ENCODE results near the gene LRCH1. TPM values are rescaled to one million over a fixed set of nuclear protein-coding genes. Genes with fewer than 3 reads are reported as not detected.
"Not testable (repeated sequence)": the region's sequence is repeated elsewhere in the genome, so short reads cannot be mapped to it uniquely, and the experiment has no call there.

The LRCH1 gene, protein sequence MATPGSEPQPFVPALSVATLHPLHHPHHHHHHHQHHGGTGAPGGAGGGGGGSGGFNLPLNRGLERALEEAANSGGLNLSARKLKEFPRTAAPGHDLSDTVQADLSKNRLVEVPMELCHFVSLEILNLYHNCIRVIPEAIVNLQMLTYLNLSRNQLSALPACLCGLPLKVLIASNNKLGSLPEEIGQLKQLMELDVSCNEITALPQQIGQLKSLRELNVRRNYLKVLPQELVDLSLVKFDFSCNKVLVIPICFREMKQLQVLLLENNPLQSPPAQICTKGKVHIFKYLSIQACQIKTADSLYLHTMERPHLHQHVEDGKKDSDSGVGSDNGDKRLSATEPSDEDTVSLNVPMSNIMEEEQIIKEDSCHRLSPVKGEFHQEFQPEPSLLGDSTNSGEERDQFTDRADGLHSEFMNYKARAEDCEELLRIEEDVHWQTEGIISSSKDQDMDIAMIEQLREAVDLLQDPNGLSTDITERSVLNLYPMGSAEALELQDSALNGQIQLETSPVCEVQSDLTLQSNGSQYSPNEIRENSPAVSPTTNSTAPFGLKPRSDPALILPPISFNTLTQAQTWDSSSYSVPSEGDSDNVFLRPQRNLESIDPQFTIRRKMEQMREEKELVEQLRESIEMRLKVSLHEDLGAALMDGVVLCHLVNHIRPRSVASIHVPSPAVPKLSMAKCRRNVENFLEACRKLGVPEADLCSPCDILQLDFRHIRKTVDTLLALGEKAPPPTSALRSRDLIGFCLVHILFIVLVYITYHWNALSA
- 18.0 TPM for polyA plus RNA-seq (2013, experiment 1 of 2)
- polyA plus RNA-seq (2013, experiment 2 of 2): 18.1 TPM

DNA sequence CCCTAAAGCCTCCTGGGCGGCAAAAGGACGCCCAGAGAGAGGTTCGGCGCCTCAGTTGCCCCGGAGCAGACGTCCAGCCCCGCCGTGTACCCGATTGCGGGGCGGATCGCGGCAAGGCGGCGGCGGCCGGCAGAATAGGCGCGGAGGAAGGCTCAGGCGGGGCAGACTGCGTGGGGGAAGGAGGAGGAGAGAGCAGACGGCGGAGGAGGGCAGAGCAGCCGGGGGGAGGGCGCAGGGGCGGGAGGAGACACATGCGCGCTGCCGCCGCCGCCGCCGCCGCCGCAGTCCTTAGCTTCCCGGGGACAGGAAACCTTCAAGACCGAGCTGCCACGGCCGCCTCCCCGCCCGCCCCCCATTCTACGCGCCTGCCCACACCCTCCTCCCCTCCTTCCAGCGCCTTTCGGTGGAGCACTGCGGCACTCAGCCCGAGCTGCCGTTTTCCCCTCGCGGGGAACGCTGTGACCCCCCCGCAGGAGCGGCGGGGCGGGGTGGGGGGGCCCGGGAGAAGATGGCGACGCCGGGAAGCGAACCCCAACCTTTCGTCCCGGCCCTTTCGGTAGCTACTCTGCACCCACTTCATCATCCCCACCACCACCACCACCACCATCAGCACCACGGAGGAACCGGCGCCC is at the start of gene LRCH1:
Gene LRCH1, plus strand, starts transcription at position 282 of the 632 bp plus-strand sequence. Its CDS starts 227 bp downstream, at position 509.
- H3K4me1 ChIP-seq (ENCODE audit: control insufficient read depth, insufficient read depth, low read length, poor library complexity, severe bottlenecking): peaks cover 15% of the 10 kb centered on the region
- H3K27ac ChIP-seq (ENCODE audit: low read depth, low read length, severe bottlenecking): peak within 1 kb of the TSS; percentile 80
- H3K9me3 ChIP-seq (ENCODE audit: control insufficient read depth, low read length): no peaks in the 10 kb centered on the region
- 0 to 1% methylated on average over 7 to 32 of the region's 66 CpGs for WGBS, 2 experiments (ENCODE audit: insufficient coverage in 2 of 2)
- no peaks in the 10 kb centered on the region for H3K36me3 ChIP-seq (ENCODE audit: control insufficient read depth, insufficient read depth, low read length)
- peak within 1 kb of the TSS; percentile 98 for H3K4me3 ChIP-seq (ENCODE audit: extremely low read depth, insufficient read depth, low read length, poor library complexity, severe bottlenecking)

DNA sequence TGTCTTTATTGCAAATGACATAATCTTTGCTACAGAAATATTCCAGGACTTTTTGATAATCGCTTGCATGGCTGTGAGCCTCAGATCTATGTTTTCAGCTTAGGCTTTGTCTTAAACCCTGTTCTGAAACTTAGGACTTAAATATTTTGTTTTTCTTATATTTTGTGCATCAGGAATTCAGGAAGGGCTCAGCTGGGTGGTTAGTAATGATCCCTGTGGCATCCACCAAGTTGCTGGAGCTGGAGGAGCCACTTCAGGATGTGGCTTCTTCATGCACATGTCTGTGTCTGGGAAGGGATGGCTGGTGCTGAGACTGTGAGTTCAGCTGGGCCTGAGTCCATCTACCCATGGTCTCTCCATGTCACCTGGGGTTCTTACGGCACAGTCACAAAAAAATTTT is 48.9 kb upstream of the LRCH1 start:
- H3K4me3 ChIP-seq (ENCODE audit: extremely low read depth, insufficient read depth, low read length, poor library complexity, severe bottlenecking): no peak overlapping the region
- WGBS, 2 experiments (ENCODE audit: insufficient coverage in 2 of 2): 100% methylated on average over 1 of the region's 2 CpGs

DNA sequence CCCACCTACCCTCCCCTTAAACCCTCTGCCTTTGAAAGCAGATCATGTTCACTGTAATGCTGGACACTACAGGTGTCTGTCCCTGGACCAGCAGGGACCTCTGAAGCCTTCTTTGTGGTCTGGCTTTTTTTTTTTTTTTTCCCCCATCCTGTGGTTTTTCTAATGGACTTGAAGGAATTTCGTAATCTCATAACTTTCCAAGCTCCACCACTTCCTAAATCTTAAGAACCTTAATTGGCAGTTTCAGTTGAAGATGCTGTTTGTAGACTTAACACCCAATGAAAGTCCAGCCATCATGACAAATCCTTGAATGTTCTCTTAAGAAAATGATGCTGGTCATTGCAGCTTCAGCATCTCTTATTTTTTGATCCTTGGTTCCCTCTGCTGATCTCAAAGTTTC is 45.0 kb upstream of the LRCH1 start:
- Histone ChIP-seq H3K27ac (ENCODE audit: low read depth, low read length, severe bottlenecking) (no peak overlapping the region), H3K36me3 (ENCODE audit: control insufficient read depth, insufficient read depth, low read length) (no peaks in the 10 kb centered on the region), H3K9me3 (ENCODE audit: control insufficient read depth, low read length) (no peaks in the 10 kb centered on the region), H3K4me3 (ENCODE audit: extremely low read depth, insufficient read depth, low read length, poor library complexity, severe bottlenecking) (no peak overlapping the region), H3K4me1 (ENCODE audit: control insufficient read depth, insufficient read depth, low read length, poor library complexity, severe bottlenecking) (no peaks in the 10 kb centered on the region)
- WGBS, 2 experiments (ENCODE audit: insufficient coverage in 2 of 2): no CpG with 5 or more reads among the region's 1 CpG

More for the DNA sequence above, 48.9 kb upstream of the LRCH1 start:
- Histone ChIP-seq H3K9me3 (ENCODE audit: control insufficient read depth, low read length) (no peaks in the 10 kb centered on the region), H3K27ac (ENCODE audit: low read depth, low read length, severe bottlenecking) (no peak overlapping the region), H3K36me3 (ENCODE audit: control insufficient read depth, insufficient read depth, low read length) (no peaks in the 10 kb centered on the region), H3K4me1 (ENCODE audit: control insufficient read depth, insufficient read depth, low read length, poor library complexity, severe bottlenecking) (no peaks in the 10 kb centered on the region)

DNA sequence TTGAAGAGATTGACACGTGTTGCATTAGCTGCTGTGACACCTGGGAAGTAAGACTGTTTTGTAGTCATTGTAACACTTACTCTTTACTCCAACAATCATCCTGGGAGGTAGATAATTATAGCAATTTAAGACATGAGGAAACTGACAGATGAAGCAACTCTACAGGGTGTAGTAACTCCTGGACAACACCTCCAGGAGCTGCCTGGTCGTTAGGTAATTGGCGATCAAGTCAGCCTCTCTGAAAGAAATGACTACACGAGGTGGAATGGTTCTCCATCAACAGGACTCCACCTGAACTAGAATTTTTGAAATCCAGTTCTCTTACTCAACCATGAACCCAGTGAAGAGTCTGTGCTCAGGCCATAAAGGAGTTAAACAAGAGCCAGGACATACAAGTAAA is 43.0 kb upstream of the LRCH1 start:
- no peak overlapping the region for H3K4me3 ChIP-seq (ENCODE audit: extremely low read depth, insufficient read depth, low read length, poor library complexity, severe bottlenecking)
- WGBS, 2 experiments (ENCODE audit: insufficient coverage in 2 of 2): 58% methylated on average over 3 of the region's 4 CpGs; no CpG with 5 or more reads in 1 of the 2 experiments
- no peaks in the 10 kb centered on the region for H3K36me3 ChIP-seq (ENCODE audit: control insufficient read depth, insufficient read depth, low read length)
- H3K9me3 ChIP-seq (ENCODE audit: control insufficient read depth, low read length): no peaks in the 10 kb centered on the region
- H3K4me1 ChIP-seq (ENCODE audit: control insufficient read depth, insufficient read depth, low read length, poor library complexity, severe bottlenecking): no peaks in the 10 kb centered on the region
- no peak overlapping the region for H3K27ac ChIP-seq (ENCODE audit: low read depth, low read length, severe bottlenecking)

DNA sequence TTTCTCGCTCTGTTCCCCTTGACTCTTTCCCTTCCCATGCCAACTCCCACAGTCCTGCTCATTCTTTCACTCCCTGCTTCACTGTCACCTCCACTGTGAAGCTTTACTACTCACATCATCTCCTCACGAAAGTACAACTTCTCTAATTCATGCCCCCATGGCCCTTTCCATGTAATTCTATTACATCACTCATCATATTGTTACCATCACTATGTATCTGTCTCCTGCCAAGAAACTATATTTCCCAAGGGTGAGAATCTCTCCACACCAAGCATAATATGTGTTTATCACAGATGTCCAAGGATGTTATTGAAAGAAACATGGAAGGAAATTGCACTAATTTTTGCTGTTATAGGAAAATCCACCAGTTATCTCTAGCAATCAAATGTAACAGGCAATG is 37.2 kb upstream of the LRCH1 start:
- WGBS, 2 experiments (ENCODE audit: insufficient coverage in 2 of 2): 90 to 100% methylated on average over 2 of the region's 2 CpGs

DNA sequence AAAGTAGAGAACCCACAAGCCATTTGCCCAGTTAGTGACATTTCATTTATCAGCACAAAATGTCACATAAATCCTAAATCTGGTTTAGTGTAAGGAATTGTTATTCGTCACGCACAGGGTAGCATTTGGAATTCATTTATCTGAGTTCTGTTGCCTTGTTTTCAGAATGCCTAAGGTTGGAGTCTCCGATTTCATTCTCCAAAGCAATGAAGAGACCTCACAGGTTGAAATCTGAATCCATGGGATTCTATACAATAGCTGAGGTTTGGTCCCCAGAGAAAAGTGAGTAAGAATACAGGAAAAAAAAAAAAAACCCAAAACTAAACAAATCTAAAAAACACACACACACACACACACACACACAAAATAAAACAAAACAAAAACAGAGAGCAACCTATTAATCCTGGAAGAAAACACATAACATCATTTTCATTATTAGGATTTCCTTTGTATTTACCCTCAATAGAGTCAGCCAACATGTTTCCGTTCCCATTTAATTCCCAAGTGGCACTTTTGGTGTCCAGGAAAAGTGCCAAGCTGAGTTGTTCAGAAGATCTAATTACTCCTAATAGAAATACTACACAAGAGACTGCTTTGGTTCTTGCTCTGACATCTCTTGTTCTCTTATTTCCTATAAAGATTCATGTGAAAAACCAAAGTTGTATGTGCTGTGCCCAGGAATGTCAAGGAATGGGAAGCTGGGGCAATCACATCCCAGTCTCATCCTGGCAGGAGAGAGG is 36.2 kb upstream of the LRCH1 start:
- Histone ChIP-seq H3K27ac (ENCODE audit: low read depth, low read length, severe bottlenecking) (no peak overlapping the region), H3K36me3 (ENCODE audit: control insufficient read depth, insufficient read depth, low read length) (no peaks in the 10 kb centered on the region), H3K9me3 (ENCODE audit: control insufficient read depth, low read length) (peaks cover 8% of the 10 kb centered on the region), H3K4me3 (ENCODE audit: extremely low read depth, insufficient read depth, low read length, poor library complexity, severe bottlenecking) (no peak overlapping the region), H3K4me1 (ENCODE audit: control insufficient read depth, insufficient read depth, low read length, poor library complexity, severe bottlenecking) (no peaks in the 10 kb centered on the region)
- 60 to 82% methylated on average over 1 to 3 of the region's 4 CpGs for WGBS, 2 experiments (ENCODE audit: insufficient coverage in 2 of 2)

More for the DNA sequence above, 37.2 kb upstream of the LRCH1 start:
- H3K27ac ChIP-seq (ENCODE audit: low read depth, low read length, severe bottlenecking): no peak overlapping the region
- no peak overlapping the region for H3K4me3 ChIP-seq (ENCODE audit: extremely low read depth, insufficient read depth, low read length, poor library complexity, severe bottlenecking)
- H3K36me3 ChIP-seq (ENCODE audit: control insufficient read depth, insufficient read depth, low read length): no peaks in the 10 kb centered on the region
- H3K9me3 ChIP-seq (ENCODE audit: control insufficient read depth, low read length): no peaks in the 10 kb centered on the region
- H3K4me1 ChIP-seq (ENCODE audit: control insufficient read depth, insufficient read depth, low read length, poor library complexity, severe bottlenecking): no peaks in the 10 kb centered on the region

DNA sequence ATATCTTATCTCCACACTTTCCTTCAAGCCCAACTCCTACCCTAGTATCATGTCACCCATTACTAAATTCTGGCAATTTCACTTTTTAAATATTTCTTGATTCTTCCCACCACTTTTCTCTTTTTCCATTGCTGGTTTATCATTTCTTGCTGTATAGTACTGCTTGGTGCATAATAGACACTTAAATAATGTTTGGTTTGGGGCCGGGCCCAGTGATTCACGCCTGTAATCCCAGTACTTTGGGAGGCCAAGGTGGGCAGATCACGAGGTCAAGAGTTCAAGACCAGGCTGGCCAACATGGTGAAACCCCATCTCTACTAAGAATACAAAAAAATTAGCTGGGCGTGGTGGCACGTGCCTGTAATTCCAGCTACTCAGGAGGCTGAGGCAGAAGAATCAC is 35.2 kb upstream of the LRCH1 start:
- not testable (repeated sequence) for H3K4me1 ChIP-seq (ENCODE audit: control insufficient read depth, insufficient read depth, low read length, poor library complexity, severe bottlenecking); H3K27ac ChIP-seq (ENCODE audit: low read depth, low read length, severe bottlenecking); H3K4me3 ChIP-seq (ENCODE audit: extremely low read depth, insufficient read depth, low read length, poor library complexity, severe bottlenecking); H3K36me3 ChIP-seq (ENCODE audit: control insufficient read depth, insufficient read depth, low read length)
- whole genome bisulfite sequencing, 2 experiments (ENCODE audit: insufficient coverage in 2 of 2): 83 to 95% methylated on average over 3 of the region's 5 CpGs
- H3K9me3 ChIP-seq (ENCODE audit: control insufficient read depth, low read length): peaks cover 11% of the 10 kb centered on the region

DNA sequence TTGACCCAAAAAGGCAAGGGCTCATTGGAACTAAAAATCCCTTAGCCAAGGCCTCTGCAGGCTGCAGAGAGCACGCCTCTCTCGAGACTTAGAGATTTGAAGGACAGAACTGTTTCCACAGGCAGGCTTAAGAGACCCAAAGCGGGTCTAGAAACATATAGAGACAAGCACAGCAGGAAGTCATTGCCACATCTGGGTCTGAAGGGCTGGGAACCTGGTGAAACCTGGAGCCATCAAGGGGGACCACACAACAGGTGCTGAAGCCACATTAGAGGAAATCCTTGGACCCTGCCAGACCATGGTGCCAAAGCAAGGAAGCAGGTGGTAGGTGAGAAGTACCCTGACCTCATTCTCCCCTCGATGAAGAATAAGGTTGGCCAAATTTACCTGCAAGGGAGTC is 33.8 kb upstream of the LRCH1 start:
- 94 to 97% methylated on average over 4 of the region's 4 CpGs for WGBS, 2 experiments (ENCODE audit: insufficient coverage in 2 of 2)
- no peak overlapping the region for H3K4me3 ChIP-seq (ENCODE audit: extremely low read depth, insufficient read depth, low read length, poor library complexity, severe bottlenecking)
- H3K36me3 ChIP-seq (ENCODE audit: control insufficient read depth, insufficient read depth, low read length): no peaks in the 10 kb centered on the region
- H3K9me3 ChIP-seq (ENCODE audit: control insufficient read depth, low read length): peaks cover 11% of the 10 kb centered on the region
- H3K4me1 ChIP-seq (ENCODE audit: control insufficient read depth, insufficient read depth, low read length, poor library complexity, severe bottlenecking): no peaks in the 10 kb centered on the region
- H3K27ac ChIP-seq (ENCODE audit: low read depth, low read length, severe bottlenecking): no peak overlapping the region

DNA sequence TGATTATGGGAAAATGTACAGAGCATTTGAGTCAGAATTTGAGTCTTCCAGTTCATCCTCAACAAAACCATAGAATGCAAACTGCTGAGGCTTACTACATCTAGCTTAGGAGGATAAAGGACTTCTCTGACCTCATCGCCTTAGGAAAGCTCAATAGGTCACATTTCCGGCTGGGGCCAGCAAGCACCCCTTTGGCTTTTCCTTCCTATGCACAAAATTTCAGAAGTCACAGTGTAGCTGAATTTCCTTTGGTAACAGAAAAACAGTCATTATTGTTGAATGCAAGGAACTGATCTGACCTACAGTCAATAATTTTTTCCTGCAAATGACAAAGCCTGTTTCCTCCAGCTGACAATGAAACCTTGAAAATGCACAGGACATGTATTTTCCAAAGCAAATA is 32.8 kb upstream of the LRCH1 start:
- Histone ChIP-seq H3K9me3 (ENCODE audit: control insufficient read depth, low read length) (peaks cover 11% of the 10 kb centered on the region), H3K4me1 (ENCODE audit: control insufficient read depth, insufficient read depth, low read length, poor library complexity, severe bottlenecking) (no peaks in the 10 kb centered on the region), H3K36me3 (ENCODE audit: control insufficient read depth, insufficient read depth, low read length) (no peaks in the 10 kb centered on the region), H3K27ac (ENCODE audit: low read depth, low read length, severe bottlenecking) (no peak overlapping the region), H3K4me3 (ENCODE audit: extremely low read depth, insufficient read depth, low read length, poor library complexity, severe bottlenecking) (no peak overlapping the region)
- WGBS, 2 experiments (ENCODE audit: insufficient coverage in 2 of 2): 100% methylated on average over 2 of the region's 2 CpGs

DNA sequence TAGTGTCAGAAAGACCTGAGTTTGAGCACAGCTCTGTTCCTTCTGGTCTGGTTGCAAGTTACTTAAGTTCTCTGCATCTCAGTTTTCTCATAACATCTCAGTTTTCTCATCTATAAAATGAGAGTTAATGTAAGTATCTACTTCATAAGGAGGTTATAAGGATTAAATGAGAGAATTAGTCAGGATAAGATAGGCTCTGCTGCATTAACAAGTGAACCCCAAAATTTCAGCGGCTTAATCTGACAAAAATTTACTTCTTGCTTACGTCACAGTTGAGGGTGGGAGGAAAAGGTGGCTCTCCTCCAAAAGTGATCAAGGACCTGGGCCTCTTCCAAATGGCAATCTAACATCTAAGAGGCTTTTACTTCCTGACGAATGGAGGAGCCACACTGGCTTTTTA is 31.5 kb upstream of the LRCH1 start:
- Histone ChIP-seq H3K4me1 (ENCODE audit: control insufficient read depth, insufficient read depth, low read length, poor library complexity, severe bottlenecking) (no peaks in the 10 kb centered on the region), H3K27ac (ENCODE audit: low read depth, low read length, severe bottlenecking) (no peak overlapping the region), H3K9me3 (ENCODE audit: control insufficient read depth, low read length) (peaks cover 11% of the 10 kb centered on the region), H3K36me3 (ENCODE audit: control insufficient read depth, insufficient read depth, low read length) (no peaks in the 10 kb centered on the region), H3K4me3 (ENCODE audit: extremely low read depth, insufficient read depth, low read length, poor library complexity, severe bottlenecking) (no peak overlapping the region)
- 100% methylated on average over 1 of the region's 3 CpGs for WGBS, 2 experiments (ENCODE audit: insufficient coverage in 2 of 2)
